Activated naive CD4-positive, alpha-beta T cell treated with anti-CD3 and anti-CD28 coated beads, Interleukin-2, amount 50 U/mL, for 24 hours (primary cell): ENCODE results near the gene ITPR3.

Source experiments
- H3K27ac Mint-ChIP-seq: one replicate; pipeline ENCODE4 v1.8.0; 2021; ENCODE audit warnings: mild to moderate bottlenecking, mixed read lengths
- H3K27me3 Mint-ChIP-seq: one replicate; pipeline ENCODE4 v1.8.0; 2021; ENCODE audit warnings: mixed read lengths
- H3K36me3 Mint-ChIP-seq: one replicate; pipeline ENCODE4 v1.8.0; 2021; ENCODE audit warnings: mixed read lengths
- H3K4me1 Mint-ChIP-seq: one replicate; pipeline ENCODE4 v1.8.0; 2021; ENCODE audit warnings: mixed read lengths
- H3K4me3 Mint-ChIP-seq: one replicate; pipeline ENCODE4 v1.8.0; 2021; ENCODE audit warnings: mild to moderate bottlenecking, mixed read lengths
- H3K9me3 Mint-ChIP-seq: one replicate; pipeline ENCODE4 v1.8.0; 2021; ENCODE audit warnings: mixed read lengths

Gene ITPR3

DNA sequence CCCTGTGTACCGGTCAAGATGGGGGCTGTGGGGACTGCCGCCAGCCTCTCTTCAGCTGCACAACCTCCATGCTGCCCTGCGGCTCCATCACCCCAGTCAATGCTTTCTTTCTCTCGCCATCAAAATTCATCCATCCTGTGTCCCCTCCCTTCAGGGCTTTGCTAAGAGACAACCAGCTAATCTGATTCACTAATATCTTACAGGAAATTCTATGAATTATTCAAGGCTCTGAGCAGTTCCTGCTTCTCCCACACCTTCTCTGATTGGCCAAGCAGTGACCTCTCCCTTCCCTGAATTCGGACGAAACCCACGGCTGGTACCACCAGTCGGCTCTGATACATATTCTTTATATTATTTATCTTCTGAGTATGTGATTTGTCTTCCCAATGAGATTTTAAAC lies 13.8 kb downstream of the ITPR3 start:
- H3K4me3 Mint-ChIP-seq = peak overlapping the region; percentile 63
- H3K27me3 Mint-ChIP-seq = no peaks in the 10 kb centered on the region
- H3K36me3 Mint-ChIP-seq = peaks cover 5% of the 10 kb centered on the region
- no peaks in the 10 kb centered on the region for H3K9me3 Mint-ChIP-seq
- H3K27ac Mint-ChIP-seq = no peak overlapping the region
- H3K4me1 Mint-ChIP-seq = peaks cover 74% of the 10 kb centered on the region

DNA sequence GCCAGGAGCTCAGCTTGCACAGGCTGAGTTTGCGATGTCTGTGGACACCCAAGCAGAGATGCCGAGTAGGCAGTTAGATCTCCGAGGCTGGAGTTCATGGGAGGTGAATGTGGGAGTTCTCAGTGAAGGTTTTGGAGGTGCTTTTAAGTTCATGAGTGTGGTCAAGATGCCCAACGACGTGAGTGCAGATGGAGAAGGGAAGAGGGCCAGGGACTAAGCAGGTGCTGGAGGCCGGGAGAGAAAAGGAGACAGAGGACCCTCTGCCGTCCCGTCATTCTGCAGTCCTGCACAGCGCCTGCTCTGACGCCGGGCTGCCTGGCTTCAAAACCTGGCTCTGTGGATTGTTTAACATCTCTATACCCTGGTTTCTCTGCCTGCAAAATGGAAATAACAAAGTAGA lies 15.5 kb downstream of the ITPR3 start:
- Mint-ChIP-seq H3K9me3 (no peaks in the 10 kb centered on the region), H3K27me3 (no peaks in the 10 kb centered on the region), H3K27ac (no peak overlapping the region), H3K4me3 (no peak overlapping the region), H3K4me1 (peaks cover 64% of the 10 kb centered on the region), H3K36me3 (peaks cover 4% of the 10 kb centered on the region)

DNA sequence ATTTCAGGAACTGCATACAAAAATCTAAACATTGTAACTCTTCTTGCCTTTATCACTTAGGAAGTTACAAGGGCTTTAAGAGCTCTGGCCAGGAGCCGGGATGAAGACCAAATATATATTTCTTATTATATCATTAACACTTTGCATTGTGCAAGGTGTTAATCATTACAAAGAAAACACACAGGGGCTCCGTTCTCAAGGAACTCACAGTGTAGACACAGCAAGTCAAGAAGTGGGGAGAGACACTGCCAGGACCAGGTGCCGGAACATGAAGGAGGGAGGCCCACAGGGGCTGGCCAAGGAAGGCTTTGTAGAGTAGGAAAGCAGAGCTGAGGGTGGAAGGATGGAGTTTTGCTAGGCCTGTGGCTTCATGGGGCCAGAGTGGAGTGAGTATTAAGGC lies 17.4 kb downstream of the ITPR3 start:
- Mint-ChIP-seq H3K36me3 (peaks cover 2% of the 10 kb centered on the region), H3K9me3 (no peaks in the 10 kb centered on the region), H3K27me3 (no peaks in the 10 kb centered on the region), H3K27ac (no peak overlapping the region), H3K4me3 (no peak overlapping the region), H3K4me1 (peaks cover 57% of the 10 kb centered on the region)

DNA sequence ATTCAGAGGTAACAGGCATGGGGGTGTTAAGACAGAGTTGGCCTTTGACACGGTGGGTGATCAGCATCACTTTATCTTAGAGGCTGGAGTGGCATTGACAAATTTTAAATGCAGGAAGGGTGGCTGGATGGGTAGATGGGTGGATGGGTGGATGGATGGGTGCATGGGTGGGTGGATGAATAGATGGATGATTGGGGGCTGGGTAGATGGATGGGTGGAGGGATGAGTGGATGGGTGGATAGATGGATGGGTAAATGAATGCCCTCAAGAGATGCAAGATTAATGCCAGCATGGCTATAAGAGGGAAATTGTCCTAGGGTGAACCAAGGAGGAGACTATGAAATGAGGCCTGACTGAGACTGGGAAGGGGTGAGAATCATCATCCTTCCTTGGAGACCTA lies 18.4 kb downstream of the ITPR3 start:
- peaks cover 53% of the 10 kb centered on the region for H3K4me1 Mint-ChIP-seq
- H3K9me3 Mint-ChIP-seq = no peaks in the 10 kb centered on the region
- H3K36me3 Mint-ChIP-seq = peaks cover 4% of the 10 kb centered on the region
- H3K27me3 Mint-ChIP-seq = no peaks in the 10 kb centered on the region
- H3K27ac Mint-ChIP-seq = no peak overlapping the region
- H3K4me3 Mint-ChIP-seq = no peak overlapping the region

DNA sequence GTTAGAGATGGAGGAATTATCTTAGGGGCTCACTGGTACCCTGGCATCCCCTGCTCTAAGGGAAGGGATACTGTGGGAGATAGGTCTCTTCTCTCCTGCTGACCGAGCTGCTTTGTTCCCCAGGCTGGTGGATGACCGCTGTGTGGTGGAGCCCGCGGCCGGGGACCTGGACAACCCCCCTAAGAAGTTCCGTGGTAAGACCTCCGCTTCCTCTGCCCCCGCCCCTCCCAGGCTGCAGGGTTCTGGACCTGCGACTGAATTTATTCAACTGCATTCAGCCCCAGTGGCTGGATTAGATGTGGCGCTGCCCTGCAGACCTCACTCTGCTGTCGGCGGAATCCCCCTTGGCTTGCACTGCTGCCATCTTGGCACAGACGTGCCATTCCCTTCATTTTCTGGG lies 19.2 kb downstream of the ITPR3 start:
- H3K27ac Mint-ChIP-seq = no peak overlapping the region
- H3K9me3 Mint-ChIP-seq = no peaks in the 10 kb centered on the region
- H3K36me3 Mint-ChIP-seq = peaks cover 4% of the 10 kb centered on the region
- no peaks in the 10 kb centered on the region for H3K27me3 Mint-ChIP-seq
- H3K4me1 Mint-ChIP-seq = peaks cover 47% of the 10 kb centered on the region
- no peak overlapping the region for H3K4me3 Mint-ChIP-seq

DNA sequence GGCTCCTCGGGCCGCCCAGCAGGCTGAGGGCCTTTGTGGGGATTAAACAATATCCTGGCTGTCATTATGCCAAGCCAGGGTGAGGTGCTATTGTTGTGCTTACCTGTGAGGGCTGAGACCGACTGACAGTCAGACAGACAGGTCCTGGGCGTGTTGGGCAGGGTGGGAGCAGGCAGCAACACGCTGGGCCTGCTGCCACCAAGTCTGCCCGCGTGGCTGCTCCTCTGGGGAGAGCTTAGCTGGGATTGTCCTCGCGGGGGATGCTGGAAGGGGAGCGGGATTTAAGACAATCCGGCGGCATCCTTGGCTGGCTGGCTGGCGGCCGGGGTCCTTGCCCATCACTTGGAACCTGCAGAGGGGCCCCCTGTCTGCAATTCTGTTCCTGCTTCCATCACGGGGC lies 20.0 kb downstream of the ITPR3 start:
- no peaks in the 10 kb centered on the region for H3K27me3 Mint-ChIP-seq
- peaks cover 48% of the 10 kb centered on the region for H3K4me1 Mint-ChIP-seq
- peaks cover 5% of the 10 kb centered on the region for H3K36me3 Mint-ChIP-seq
- H3K9me3 Mint-ChIP-seq = no peaks in the 10 kb centered on the region
- H3K4me3 Mint-ChIP-seq = no peak overlapping the region
- no peak overlapping the region for H3K27ac Mint-ChIP-seq

DNA sequence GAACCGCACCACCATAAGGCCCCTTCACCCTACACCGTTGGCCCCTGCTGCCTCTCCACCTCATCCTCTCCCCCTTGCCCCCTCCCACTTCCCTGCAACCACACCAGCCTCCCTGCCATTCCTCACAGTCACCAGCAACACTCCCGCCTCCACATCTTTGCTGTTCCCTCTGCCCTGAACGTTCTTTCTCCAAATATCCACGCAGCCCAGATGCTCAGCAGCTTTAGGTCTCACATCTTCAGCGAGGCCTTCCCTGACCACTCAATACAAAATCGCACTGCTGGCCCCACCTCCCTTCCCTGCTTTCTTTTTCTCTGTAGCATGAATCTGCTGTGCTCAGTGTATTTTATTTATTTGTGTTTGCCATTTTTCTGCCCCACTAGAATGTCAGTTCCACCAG lies 20.5 kb downstream of the ITPR3 start:
- no peak overlapping the region for H3K4me3 Mint-ChIP-seq
- H3K27me3 Mint-ChIP-seq = no peaks in the 10 kb centered on the region
- H3K4me1 Mint-ChIP-seq = peaks cover 48% of the 10 kb centered on the region
- H3K9me3 Mint-ChIP-seq = no peaks in the 10 kb centered on the region
- H3K27ac Mint-ChIP-seq = peak overlapping the region; percentile 43
- H3K36me3 Mint-ChIP-seq = peaks cover 5% of the 10 kb centered on the region

DNA sequence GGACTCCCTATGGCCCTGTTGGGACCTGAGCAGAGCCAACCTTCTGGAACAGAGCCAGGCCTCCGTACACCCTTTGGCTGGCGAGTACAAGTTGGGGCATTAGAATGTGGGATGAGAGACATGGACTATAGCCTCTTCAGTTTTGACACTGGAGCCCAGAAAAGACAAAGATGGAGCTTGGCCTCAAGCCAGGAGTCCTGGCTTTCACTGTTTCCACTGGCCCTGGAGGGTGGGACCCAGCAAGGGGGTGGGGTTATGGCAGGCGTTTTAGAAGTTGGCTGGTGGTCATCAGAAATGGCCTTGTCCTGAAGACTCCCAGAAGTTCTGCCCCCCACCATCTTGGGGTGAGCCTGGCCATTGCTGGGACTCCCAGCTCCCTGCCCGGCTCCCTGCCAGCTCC lies 21.8 kb downstream of the ITPR3 start:
- peaks cover 47% of the 10 kb centered on the region for H3K4me1 Mint-ChIP-seq
- no peaks in the 10 kb centered on the region for H3K9me3 Mint-ChIP-seq
- H3K4me3 Mint-ChIP-seq = no peak overlapping the region
- H3K27ac Mint-ChIP-seq = no peak overlapping the region
- no peaks in the 10 kb centered on the region for H3K27me3 Mint-ChIP-seq
- H3K36me3 Mint-ChIP-seq = peaks cover 5% of the 10 kb centered on the region

DNA sequence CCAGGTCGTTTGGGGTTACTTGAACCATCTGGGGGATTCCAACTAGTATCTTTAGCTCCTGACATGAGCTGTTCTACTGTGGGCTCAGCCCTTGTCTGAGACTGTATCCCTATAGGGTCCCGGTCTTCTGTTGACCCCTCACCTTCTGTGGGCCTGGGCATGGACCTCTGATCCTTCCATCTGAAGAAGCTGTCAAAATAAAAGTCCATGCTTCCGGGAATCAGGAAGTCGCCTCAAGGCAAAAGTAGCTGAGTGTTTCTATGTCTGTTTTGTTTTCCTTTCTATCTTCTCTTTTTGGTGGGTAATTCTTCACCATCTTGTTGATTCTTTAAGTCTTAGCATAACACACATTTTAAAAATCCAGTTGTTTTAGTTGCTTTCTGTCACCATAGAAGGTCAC lies 30.3 kb downstream of the ITPR3 start:
- H3K27ac Mint-ChIP-seq = no peak overlapping the region
- H3K36me3 Mint-ChIP-seq = peaks cover 1% of the 10 kb centered on the region
- H3K4me3 Mint-ChIP-seq = no peak overlapping the region
- H3K27me3 Mint-ChIP-seq = no peaks in the 10 kb centered on the region
- no peaks in the 10 kb centered on the region for H3K9me3 Mint-ChIP-seq
- peaks cover 18% of the 10 kb centered on the region for H3K4me1 Mint-ChIP-seq

DNA sequence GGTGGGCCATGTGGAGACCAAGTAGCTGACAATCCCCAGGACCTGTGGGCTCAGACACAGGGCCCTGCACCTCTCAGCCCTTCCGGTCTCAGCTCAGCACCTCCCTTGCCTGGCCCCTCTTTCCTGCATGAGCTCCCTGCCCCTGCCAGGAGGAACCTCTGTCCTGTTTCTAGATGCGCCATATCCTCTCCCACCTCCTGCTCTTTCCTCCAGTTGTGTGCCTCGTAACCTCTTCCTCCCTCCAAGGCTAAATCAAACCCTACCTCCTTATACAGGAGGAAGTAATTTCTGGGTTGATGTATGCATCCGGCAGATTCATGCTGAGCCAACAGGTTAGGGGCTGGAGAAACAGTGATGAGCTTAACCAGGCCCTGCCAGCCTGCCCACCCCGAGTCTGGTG lies 30.9 kb downstream of the ITPR3 start:
- Mint-ChIP-seq H3K27ac (no peak overlapping the region), H3K36me3 (peaks cover 1% of the 10 kb centered on the region), H3K4me1 (peaks cover 15% of the 10 kb centered on the region), H3K27me3 (no peaks in the 10 kb centered on the region), H3K9me3 (no peaks in the 10 kb centered on the region), H3K4me3 (no peak overlapping the region)

DNA sequence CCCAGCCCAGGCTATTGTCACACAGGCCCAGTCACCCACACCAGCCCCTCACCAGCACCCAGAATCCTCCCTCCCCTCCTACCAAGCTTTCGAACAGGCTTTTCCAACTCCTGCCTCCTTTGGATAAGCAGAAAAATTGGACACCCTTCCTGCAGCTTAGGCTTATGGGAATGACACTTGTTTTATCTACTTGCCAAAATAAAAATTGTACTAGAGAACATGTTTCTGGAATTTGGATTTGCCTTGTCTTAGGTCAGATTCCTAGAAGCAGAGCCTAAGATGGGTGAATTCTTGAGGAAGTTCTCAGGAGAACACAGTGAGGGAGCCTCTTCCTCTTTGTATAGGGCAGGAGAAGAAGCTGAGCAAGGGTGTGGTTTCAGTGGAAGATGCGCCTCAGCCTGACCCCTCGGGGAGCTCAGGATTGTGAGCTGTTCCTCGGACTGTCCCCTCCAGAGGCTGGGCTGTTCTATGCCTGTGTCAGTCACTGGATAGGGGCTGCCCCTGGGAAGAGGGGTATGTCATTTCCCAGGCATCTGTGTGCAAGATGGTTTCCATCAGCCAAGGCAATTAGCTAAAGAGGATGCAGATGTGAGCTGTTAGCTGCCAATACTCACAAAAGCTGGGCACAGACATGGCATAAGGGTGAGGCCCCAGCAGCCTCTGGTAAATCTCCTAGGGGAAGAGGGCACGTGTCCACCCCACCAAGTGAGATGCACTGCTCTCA lies 33.9 kb downstream of the ITPR3 start:
- Mint-ChIP-seq H3K27me3 (no peaks in the 10 kb centered on the region), H3K4me1 (peaks cover 9% of the 10 kb centered on the region), H3K4me3 (no peak overlapping the region), H3K27ac (peak overlapping the region; percentile 8), H3K36me3 (peaks cover 1% of the 10 kb centered on the region), H3K9me3 (no peaks in the 10 kb centered on the region)

DNA sequence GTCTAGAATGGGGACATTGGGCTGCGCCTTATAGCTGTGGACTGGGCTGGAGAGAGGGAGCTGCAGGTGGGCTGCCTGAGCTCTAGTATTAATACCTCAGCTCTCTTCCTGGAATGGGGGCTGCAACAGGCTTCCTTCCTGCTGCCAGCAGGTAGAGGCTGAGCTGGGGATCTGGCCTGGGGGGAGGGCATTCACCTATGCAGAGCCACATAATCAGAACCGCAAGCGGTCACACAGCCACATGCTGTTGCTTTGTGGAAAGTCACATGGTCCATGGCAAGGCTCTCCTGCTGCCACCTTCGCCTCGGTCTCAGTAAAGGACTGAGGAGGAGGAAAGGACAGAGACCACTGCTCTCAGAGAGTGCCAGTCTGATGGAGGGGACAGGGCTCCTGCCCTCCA lies 35.7 kb downstream of the ITPR3 start:
- Mint-ChIP-seq H3K4me3 (no peak overlapping the region), H3K36me3 (no peaks in the 10 kb centered on the region), H3K27me3 (no peaks in the 10 kb centered on the region), H3K9me3 (no peaks in the 10 kb centered on the region), H3K4me1 (no peaks in the 10 kb centered on the region), H3K27ac (no peak overlapping the region)

DNA sequence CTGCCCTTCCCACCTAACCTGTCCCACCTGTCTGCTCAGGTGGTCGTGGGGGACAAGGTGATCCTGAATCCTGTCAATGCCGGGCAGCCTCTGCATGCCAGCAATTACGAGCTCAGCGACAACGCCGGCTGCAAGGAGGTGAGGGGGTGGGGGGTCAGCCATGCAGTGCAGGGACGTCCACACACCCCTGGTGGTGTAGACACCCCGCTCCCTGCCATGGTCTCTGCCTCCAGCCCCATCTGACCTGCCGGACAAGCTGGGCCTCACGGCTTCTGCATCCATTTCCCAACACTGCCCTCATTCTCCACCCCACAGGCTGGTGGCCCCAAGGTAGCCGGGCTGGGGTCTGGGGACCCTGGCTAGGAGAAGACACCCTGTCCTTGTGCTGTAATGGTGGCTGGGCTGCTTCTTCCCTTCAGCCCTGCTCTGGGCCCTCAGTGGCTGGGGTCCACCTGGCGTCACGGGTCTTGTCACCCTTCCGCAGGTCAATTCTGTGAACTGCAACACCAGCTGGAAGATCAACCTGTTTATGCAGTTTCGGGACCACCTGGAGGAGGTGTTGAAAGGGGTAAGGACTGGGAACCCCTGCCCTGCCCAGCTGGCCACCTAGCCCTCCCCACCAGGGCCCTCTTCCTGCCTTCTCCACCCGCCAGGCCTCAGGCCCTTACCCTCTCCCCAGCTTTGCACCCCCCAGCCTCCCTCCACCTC lies 38.0 kb downstream of the ITPR3 start:
- no peak overlapping the region for H3K27ac Mint-ChIP-seq
- no peak overlapping the region for H3K4me3 Mint-ChIP-seq
- H3K9me3 Mint-ChIP-seq = no peaks in the 10 kb centered on the region
- no peaks in the 10 kb centered on the region for H3K4me1 Mint-ChIP-seq
- H3K27me3 Mint-ChIP-seq = no peaks in the 10 kb centered on the region
- peaks cover 2% of the 10 kb centered on the region for H3K36me3 Mint-ChIP-seq

DNA sequence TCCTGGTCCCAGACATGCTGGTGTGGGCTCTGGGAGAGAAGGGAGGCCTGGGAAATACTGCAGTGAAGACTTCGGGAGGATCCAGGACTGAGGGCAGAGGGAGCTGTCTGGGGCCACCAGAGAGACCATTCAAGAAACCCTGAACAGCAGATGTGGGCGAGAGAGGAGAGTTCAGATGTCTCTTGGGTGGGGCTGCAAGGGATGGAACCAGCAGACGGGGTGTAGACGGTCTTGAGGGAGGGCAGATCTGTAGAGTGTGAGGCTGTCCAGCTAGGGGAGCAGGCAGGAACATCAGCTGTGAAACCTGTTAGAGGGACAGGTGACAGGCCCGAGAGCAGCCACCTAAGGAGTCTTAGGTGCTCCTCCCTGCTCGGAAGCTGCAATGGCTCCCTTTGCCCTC lies 38.9 kb downstream of the ITPR3 start:
- peaks cover 2% of the 10 kb centered on the region for H3K36me3 Mint-ChIP-seq
- H3K27ac Mint-ChIP-seq = peak overlapping the region; percentile 72
- H3K27me3 Mint-ChIP-seq = no peaks in the 10 kb centered on the region
- H3K4me3 Mint-ChIP-seq = no peak overlapping the region
- H3K4me1 Mint-ChIP-seq = no peaks in the 10 kb centered on the region
- H3K9me3 Mint-ChIP-seq = no peaks in the 10 kb centered on the region

DNA sequence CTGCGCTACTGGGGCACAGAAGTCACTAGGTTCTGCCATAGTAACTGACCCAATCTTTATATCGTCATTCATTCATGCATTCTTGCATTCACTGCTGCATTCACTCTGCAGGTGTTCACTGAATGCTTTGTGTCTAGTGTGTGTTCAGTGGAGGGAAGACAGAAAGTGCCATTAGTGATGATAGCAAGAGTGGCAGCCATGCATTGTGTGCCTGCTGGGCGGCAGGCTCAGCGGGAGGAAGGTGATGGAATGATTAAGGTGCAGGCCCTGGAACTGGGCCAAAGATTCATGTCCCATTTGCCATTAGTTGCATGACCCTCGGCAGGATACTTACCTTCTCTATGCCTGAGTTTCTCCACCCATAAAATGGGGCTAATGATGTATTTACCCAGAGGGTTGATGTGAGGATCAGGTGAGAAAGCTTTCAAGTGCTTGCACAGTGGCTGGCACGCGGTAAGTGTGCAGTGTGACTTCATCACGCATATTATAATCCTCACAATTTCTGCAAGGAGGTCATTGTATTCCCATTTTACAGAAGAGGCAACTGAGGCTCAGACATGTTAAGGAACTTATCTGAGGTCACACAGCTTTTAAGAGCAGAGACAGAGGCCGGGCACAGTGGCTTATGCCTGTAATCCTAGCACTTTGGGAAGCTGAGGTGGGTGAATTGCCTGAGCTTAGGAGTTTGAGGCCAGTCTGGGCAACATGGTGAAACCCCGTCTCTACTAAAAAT lies 40.1 kb downstream of the ITPR3 start:
- no peak overlapping the region for H3K27ac Mint-ChIP-seq

DNA sequence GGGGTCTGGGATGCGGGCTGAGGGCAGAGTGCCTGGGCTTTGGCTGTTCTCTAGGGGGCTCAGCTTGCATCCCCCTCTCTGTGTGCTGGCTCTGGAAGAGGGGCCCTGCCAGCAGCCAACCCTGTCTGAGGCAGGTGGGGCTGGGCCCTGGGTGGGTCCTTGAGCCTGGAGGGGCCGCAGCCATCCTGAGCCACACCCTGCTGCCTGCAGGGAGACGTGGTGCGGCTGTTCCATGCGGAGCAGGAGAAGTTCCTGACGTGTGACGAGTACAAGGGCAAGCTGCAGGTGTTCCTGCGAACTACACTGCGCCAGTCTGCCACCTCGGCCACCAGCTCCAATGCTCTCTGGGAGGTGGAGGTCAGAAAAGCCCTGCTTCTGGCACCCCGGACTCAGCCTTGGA lies 41.2 kb downstream of the ITPR3 start:
- H3K36me3 Mint-ChIP-seq = peaks cover 2% of the 10 kb centered on the region
- no peaks in the 10 kb centered on the region for H3K27me3 Mint-ChIP-seq
- no peak overlapping the region for H3K4me3 Mint-ChIP-seq
- H3K4me1 Mint-ChIP-seq = no peaks in the 10 kb centered on the region
- H3K9me3 Mint-ChIP-seq = no peaks in the 10 kb centered on the region
- no peak overlapping the region for H3K27ac Mint-ChIP-seq

More for the DNA sequence above, 40.1 kb downstream of the ITPR3 start:
- no peaks in the 10 kb centered on the region for H3K4me1 Mint-ChIP-seq
- H3K4me3 Mint-ChIP-seq = no peak overlapping the region
- H3K9me3 Mint-ChIP-seq = no peaks in the 10 kb centered on the region
- H3K27me3 Mint-ChIP-seq = no peaks in the 10 kb centered on the region
- peaks cover 2% of the 10 kb centered on the region for H3K36me3 Mint-ChIP-seq
